Trophoblast cell (in vitro differentiated cells and primary cell): ENCODE measurements around the gene NRXN3.

Source experiments
- DNase-seq, 2 donors: peaks; one replicate each; pipeline ENCODE4 v3.0.0-alpha.2; 2016
- H2AFZ ChIP-seq: 2 replicates; pipeline ENCODE4 v1.6.1; 2013; ENCODE audit warnings: low read length, moderate library complexity, mild to moderate bottlenecking; ENCODE audit not compliant: insufficient read depth, poor library complexity
- H2AK5ac ChIP-seq: 2 replicates; pipeline ENCODE4 v1.6.1; 2013; ENCODE audit warnings: mild to moderate bottlenecking, low read length
- H2BK120ac ChIP-seq: 2 replicates; pipeline ENCODE4 v1.6.1; 2013; ENCODE audit warnings: low read length, mild to moderate bottlenecking, moderate library complexity; ENCODE audit not compliant: insufficient read depth, poor library complexity
- H2BK12ac ChIP-seq: 2 replicates; pipeline ENCODE4 v1.6.1; 2013; ENCODE audit warnings: mild to moderate bottlenecking, low read length, moderate library complexity
- H2BK5ac ChIP-seq: 2 replicates; pipeline ENCODE4 v1.6.1; 2013; ENCODE audit warnings: low read length, low read depth, moderate library complexity, mild to moderate bottlenecking; ENCODE audit not compliant: poor library complexity
- H3K14ac ChIP-seq: 2 replicates; pipeline ENCODE4 v1.6.1; 2013; ENCODE audit warnings: mild to moderate bottlenecking, low read length
- H3K18ac ChIP-seq: 2 replicates; pipeline ENCODE4 v1.6.1; 2013; ENCODE audit warnings: mild to moderate bottlenecking, low read length
- H3K23ac ChIP-seq: 2 replicates; pipeline ENCODE4 v1.6.1; 2013; ENCODE audit warnings: low read length
- H3K27ac ChIP-seq: 2 replicates; pipeline ENCODE4 v1.5.1; 2013; ENCODE audit warnings: low read depth, mild to moderate bottlenecking, inconsistent platforms, low read length, moderate library complexity
- H3K27me3 ChIP-seq: 2 replicates; pipeline ENCODE4 v1.6.1; 2013; ENCODE audit warnings: inconsistent platforms, mild to moderate bottlenecking, low read length, moderate library complexity; ENCODE audit not compliant: insufficient read depth
- H3K36me3 ChIP-seq, 2 experiments: 1 replicate in 1 of 2; 2 replicates in 1 of 2; pipeline ENCODE4 v1.6.1; 2013; ENCODE audit warnings: low read length in 2 of 2, mild to moderate bottlenecking in 2 of 2, moderate library complexity in 1 of 2; ENCODE audit not compliant: insufficient read depth in 2 of 2, control insufficient read depth in 1 of 2
- H3K4ac ChIP-seq: 2 replicates; pipeline ENCODE4 v1.6.1; 2013; ENCODE audit warnings: low read depth, mild to moderate bottlenecking, low read length, moderate library complexity
- H3K4me1 ChIP-seq, 2 experiments: 1 replicate in 1 of 2; 2 replicates in 1 of 2; pipeline ENCODE4 v1.6.1; 2013; ENCODE audit warnings: low read length in 2 of 2, mild to moderate bottlenecking in 2 of 2, moderate library complexity in 1 of 2; ENCODE audit not compliant: insufficient read depth in 2 of 2, control insufficient read depth in 1 of 2
- H3K4me2 ChIP-seq: 2 replicates; pipeline ENCODE4 v1.6.1; 2013; ENCODE audit warnings: inconsistent platforms, mild to moderate bottlenecking, low read length, moderate library complexity
- H3K4me3 ChIP-seq: 2 replicates; pipeline ENCODE4 v1.5.1; 2013; ENCODE audit warnings: mild to moderate bottlenecking, low read depth, low read length, inconsistent platforms
- H3K79me1 ChIP-seq: one replicate; pipeline ENCODE4 v1.6.1; 2013; ENCODE audit warnings: low read length
- H3K79me2 ChIP-seq: 2 replicates; pipeline ENCODE4 v1.6.1; 2013; ENCODE audit warnings: low read length, mild to moderate bottlenecking; ENCODE audit not compliant: control insufficient read depth, insufficient read depth, poor library complexity
- H3K9ac ChIP-seq: 2 replicates; pipeline ENCODE4 v1.6.1; 2013; ENCODE audit warnings: mild to moderate bottlenecking, low read length
- H3K9me3 ChIP-seq: 2 replicates; pipeline ENCODE4 v1.6.1; 2013; ENCODE audit warnings: low read depth, mild to moderate bottlenecking, control low read depth, inconsistent platforms, low read length; ENCODE audit not compliant: insufficient read depth
- H4K12ac ChIP-seq: 2 replicates; pipeline ENCODE4 v1.6.1; 2013; ENCODE audit warnings: low read depth, mild to moderate bottlenecking, low read length, moderate library complexity
- H4K8ac ChIP-seq: 2 replicates; pipeline ENCODE4 v1.6.1; 2013; ENCODE audit warnings: low read depth, mild to moderate bottlenecking, low read length, moderate library complexity
- H4K91ac ChIP-seq: one replicate; pipeline ENCODE4 v1.6.1; 2013; ENCODE audit warnings: low read depth, mild to moderate bottlenecking, low read length, moderate library complexity
- WGBS: extraction: QIAGEN DNeasy Blood & Tissue Kit; methylation state at CpG from one replicate; pipeline ENCODE4 v1.1.7; 2013; ENCODE audit warnings: missing lambda C conversion rate; ENCODE audit not compliant: insufficient read length, insufficient coverage; ENCODE audit errors: extremely low coverage; 5-methylcytosine and 5-hydroxymethylcytosine counted together

Gene NRXN3

GRCh38 chr14:79436335-79436734 is 1266.2 kb downstream of the NRXN3 start:
- H3K4me1 ChIP-seq = no peaks in the 10 kb centered on the region
- H4K8ac ChIP-seq = no peak overlapping the region
- no peak overlapping the region for H3K9ac ChIP-seq
- no peaks in the 10 kb centered on the region for H3K79me1 ChIP-seq
- H2BK12ac ChIP-seq = no peak overlapping the region
- no peak overlapping the region for H2AFZ ChIP-seq
- H3K23ac ChIP-seq = no peak overlapping the region
- H4K12ac ChIP-seq = no peak overlapping the region
- H4K91ac ChIP-seq = no peak overlapping the region
- H3K4ac ChIP-seq = no peak overlapping the region
- H3K27me3 ChIP-seq = no peaks in the 10 kb centered on the region
- H3K14ac ChIP-seq = no peak overlapping the region
- H3K36me3 ChIP-seq = no peaks in the 10 kb centered on the region
- H2BK120ac ChIP-seq = no peak overlapping the region
- H3K18ac ChIP-seq = no peak overlapping the region
- no peak overlapping the region for H3K27ac ChIP-seq
- no peak overlapping the region for H3K4me3 ChIP-seq
- H2AK5ac ChIP-seq = no peak overlapping the region
- no peak overlapping the region for H3K4me2 ChIP-seq
- WGBS = no CpG with 5 or more reads among the region's 1 CpG
- no peaks in the 10 kb centered on the region for H3K79me2 ChIP-seq
- H3K9me3 ChIP-seq = no peaks in the 10 kb centered on the region
- DNase-seq = no peak
- no peak overlapping the region for H2BK5ac ChIP-seq

- Histone ChIP-seq H3K4me3 (no peak overlapping the region), H4K91ac (no peak overlapping the region), H2AFZ (no peak overlapping the region), H3K4me1 (no peaks in the 10 kb centered on the region), H3K18ac (no peak overlapping the region), H3K27me3 (no peaks in the 10 kb centered on the region), H3K14ac (no peak overlapping the region), H3K9me3 (no peaks in the 10 kb centered on the region), H3K9ac (no peak overlapping the region), H2BK12ac (no peak overlapping the region), H4K8ac (no peak overlapping the region), H3K27ac (no peak overlapping the region), H2BK5ac (no peak overlapping the region), H2AK5ac (no peak overlapping the region), H4K12ac (peak overlapping the region; percentile 36), H3K4me2 (no peak overlapping the region), H3K36me3 (no peaks in the 10 kb centered on the region), H3K4ac (no peak overlapping the region), H3K23ac (no peak overlapping the region), H3K79me2 (no peaks in the 10 kb centered on the region), H3K79me1 (no peaks in the 10 kb centered on the region), H2BK120ac (no peak overlapping the region)
- WGBS = no CpG with 5 or more reads among the region's 7 CpGs
- no peak for DNase-seq
These were observed 1267.8 kb downstream of the NRXN3 start for GRCh38 chr14:79437951-79438350.

GRCh38 chr14:79438696-79439342 is 1268.6 kb downstream of the NRXN3 start:
- H4K8ac ChIP-seq = no peak overlapping the region
- no peak overlapping the region for H3K14ac ChIP-seq
- H4K12ac ChIP-seq = no peak overlapping the region
- H3K9me3 ChIP-seq = no peaks in the 10 kb centered on the region
- no peak overlapping the region for H3K4me3 ChIP-seq
- H3K79me2 ChIP-seq = no peaks in the 10 kb centered on the region
- H3K36me3 ChIP-seq = no peaks in the 10 kb centered on the region
- H2BK120ac ChIP-seq = no peak overlapping the region
- no peaks in the 10 kb centered on the region for H3K79me1 ChIP-seq
- H3K9ac ChIP-seq = no peak overlapping the region
- no peak overlapping the region for H3K4me2 ChIP-seq
- WGBS = no CpG with 5 or more reads among the region's 3 CpGs
- H3K27me3 ChIP-seq = no peaks in the 10 kb centered on the region
- H3K18ac ChIP-seq = no peak overlapping the region
- H3K4me1 ChIP-seq = no peaks in the 10 kb centered on the region
- H3K27ac ChIP-seq = no peak overlapping the region
- H4K91ac ChIP-seq = no peak overlapping the region
- H2BK5ac ChIP-seq = no peak overlapping the region
- H3K23ac ChIP-seq = no peak overlapping the region
- no peak for DNase-seq
- no peak overlapping the region for H2AFZ ChIP-seq
- no peak overlapping the region for H2AK5ac ChIP-seq
- H3K4ac ChIP-seq = no peak overlapping the region
- no peak overlapping the region for H2BK12ac ChIP-seq

DNA sequence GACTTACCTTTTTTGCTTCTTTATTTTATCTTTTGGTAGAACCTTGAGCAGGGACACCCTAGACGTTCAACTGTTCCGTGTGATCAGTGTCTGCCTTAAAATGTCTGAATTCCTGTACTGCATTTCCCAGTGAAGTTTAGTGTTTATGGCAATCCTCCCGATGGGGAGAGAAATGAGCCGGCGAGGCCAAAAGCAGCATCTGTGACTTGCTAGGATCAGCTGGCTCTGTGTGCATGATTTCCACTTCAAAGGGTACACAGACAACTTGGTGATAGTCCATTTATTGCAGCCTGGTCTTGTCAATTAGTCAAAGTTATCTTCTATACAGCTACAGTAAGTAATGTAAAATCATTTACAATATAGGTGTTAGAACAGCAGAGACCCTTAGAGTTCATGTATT is 1272.6 kb downstream of the NRXN3 start:
- H3K4me3 ChIP-seq = no peak overlapping the region
- no peak overlapping the region for H4K12ac ChIP-seq
- no peaks in the 10 kb centered on the region for H3K79me1 ChIP-seq
- no peaks in the 10 kb centered on the region for H3K4me1 ChIP-seq
- H3K27ac ChIP-seq = no peak overlapping the region
- no peak overlapping the region for H2AK5ac ChIP-seq
- WGBS = no CpG with 5 or more reads among the region's 5 CpGs
- H3K27me3 ChIP-seq = no peaks in the 10 kb centered on the region
- H3K14ac ChIP-seq = no peak overlapping the region
- no peak overlapping the region for H3K9ac ChIP-seq
- no peak overlapping the region for H2AFZ ChIP-seq
- H3K9me3 ChIP-seq = no peaks in the 10 kb centered on the region
- H4K91ac ChIP-seq = no peak overlapping the region
- H3K4ac ChIP-seq = no peak overlapping the region
- no peak for DNase-seq
- no peak overlapping the region for H4K8ac ChIP-seq
- no peak overlapping the region for H3K23ac ChIP-seq
- H3K36me3 ChIP-seq = no peaks in the 10 kb centered on the region
- no peaks in the 10 kb centered on the region for H3K79me2 ChIP-seq
- H3K4me2 ChIP-seq = no peak overlapping the region
- no peak overlapping the region for H2BK120ac ChIP-seq
- no peak overlapping the region for H3K18ac ChIP-seq
- no peak overlapping the region for H2BK5ac ChIP-seq
- H2BK12ac ChIP-seq = no peak overlapping the region
